UCSD-AML1 (cell line): ENCODE results near the gene TRMT112.

Experiments
- DNase-seq: peaks from one replicate; lab custom pipeline; 2025; ENCODE audit not compliant: unreplicated experiment; lab: John Stamatoyannopoulos, UW

The TRMT112 gene

GRCh38 chr11:64351136-64351631 lies 33.8 kb upstream of the TRMT112 start:
- no peak for DNase-seq

GRCh38 chr11:64349404-64349803 lies 32.0 kb upstream of the TRMT112 start:
- no peak for DNase-seq

GRCh38 chr11:64349025-64349387 lies 31.6 kb upstream of the TRMT112 start:
- no peak for DNase-seq

- DNase-seq, result no peak
Measured at GRCh38 chr11:64348383-64349024, 31.1 kb upstream of the TRMT112 start.

- no peak for DNase-seq
Measured at GRCh38 chr11:64347193-64347867, 30.0 kb upstream of the TRMT112 start.

GRCh38 chr11:64344787-64345186 lies 27.4 kb upstream of the TRMT112 start:
- no peak for DNase-seq

GRCh38 chr11:64343767-64344559 lies 26.6 kb upstream of the TRMT112 start:
- DNase-seq, result peak; percentile 40

- no peak for DNase-seq
Measured at GRCh38 chr11:64342869-64343745, 25.7 kb upstream of the TRMT112 start.

- DNase-seq, result no peak
Measured at GRCh38 chr11:64341851-64342791, 24.8 kb upstream of the TRMT112 start.

GRCh38 chr11:64341429-64341828 lies 24.1 kb upstream of the TRMT112 start:
- no peak for DNase-seq

GRCh38 chr11:64340671-64341335 lies 23.4 kb upstream of the TRMT112 start:
- DNase-seq, result peak; percentile 70

GRCh38 chr11:64339754-64340408 lies 22.5 kb upstream of the TRMT112 start, which contains the start of gene CCDC88B:
Gene CCDC88B, plus strand, starts transcription at chr11:64340204. Its CDS starts 63 bp downstream, at chr11:64340267.
- DNase-seq, result peak; percentile 75

GRCh38 chr11:64339286-64339685 lies 21.9 kb upstream of the TRMT112 start:
- DNase-seq, result no peak

GRCh38 chr11:64338716-64339115 lies 21.4 kb upstream of the TRMT112 start:
- no peak for DNase-seq

GRCh38 chr11:64337538-64338249 lies 20.3 kb upstream of the TRMT112 start:
- DNase-seq, result no peak

- DNase-seq, result peak; percentile 60
Measured at GRCh38 chr11:64334764-64335735, 17.7 kb upstream of the TRMT112 start.

GRCh38 chr11:64333556-64333955 lies 16.2 kb upstream of the TRMT112 start:
- DNase-seq, result no peak
